K562 (cell line): ENCODE results near the gene MTOR. TPM values are rescaled to one million over a fixed set of nuclear protein-coding genes. Genes with fewer than 3 reads are reported as not detected.

Experiments
- CC2D1A ChIP-seq: fragments of 450-650 bp; IDR thresholded peaks from 2 replicates; pipeline ENCODE4 v1.6.1; 2017; ENCODE audit warnings: mild to moderate bottlenecking
- ELF2 ChIP-seq: fragments of 250-450 bp; sonication (Bioruptor Pico); IDR thresholded peaks from 2 replicates; pipeline ENCODE4 v1.5.0; 2021; ENCODE audit warnings: mild to moderate bottlenecking
- ETS2 ChIP-seq: IDR thresholded peaks from 2 replicates; pipeline ENCODE4 v1.6.1; 2016; ENCODE audit warnings: borderline replicate concordance, missing genetic modification characterization, mild to moderate bottlenecking, moderate library complexity, missing compliant biosample characterization; ENCODE audit not compliant: poor library complexity, severe bottlenecking
- FOXK2 ChIP-seq, 2 experiments: fragments of 450-650 bp; IDR thresholded peaks in 1 of 2; conservative IDR thresholded peaks in 1 of 2; 2 replicates each; pipeline ENCODE4 v1.6.1; 2016; ENCODE audit warnings: low read depth in 2 of 2, mild to moderate bottlenecking in 1 of 2
- HLTF ChIP-seq: fragments of 450-650 bp; IDR thresholded peaks from 2 replicates; pipeline ENCODE4 v1.6.1; 2016
- HMGN3 ChIP-seq: IDR thresholded peaks from 2 replicates; pipeline ENCODE4 v1.6.1; 2011; ENCODE audit warnings: borderline replicate concordance, low read depth, mild to moderate bottlenecking, mixed read lengths, low read length; ENCODE audit not compliant: insufficient read length; ENCODE audit errors: extremely low read depth
- MCM7 ChIP-seq, 2 experiments: fragments of 450-650 bp; IDR thresholded peaks; 2 replicates each; pipeline ENCODE4 v1.6.1; 2016 to 2018
- MYNN ChIP-seq, 2 experiments: sonication (generic); formaldehyde crosslinking in 1 of 2; IDR thresholded peaks; 2 replicates each; pipeline versions ENCODE4 v1.5.0 to v1.6.1; 2016 to 2020; ENCODE audit warnings: antibody characterized with exemption in 1 of 2, missing genetic modification reagents in 1 of 2
- PCBP1 ChIP-seq: fragments of 200-400 bp; formaldehyde crosslinking; IDR thresholded peaks from 2 replicates; pipeline ENCODE4 v1.6.1; 2018; ENCODE audit warnings: mild to moderate bottlenecking, low read depth, low read length; ENCODE audit not compliant: poor library complexity, severe bottlenecking
- RBFOX2 ChIP-seq: fragments of 200-400 bp; formaldehyde crosslinking; IDR thresholded peaks from 2 replicates; pipeline ENCODE4 v1.6.1; 2017; ENCODE audit warnings: low read depth, mild to moderate bottlenecking, low read length, moderate library complexity
- RHOXF2B ChIP-seq: fragments of 250-450 bp; sonication (Bioruptor Pico); conservative IDR thresholded peaks from 2 replicates; pipeline ENCODE4 v1.5.1; 2021
- SMAD3 ChIP-seq: fragments of 450-650 bp; formaldehyde crosslinking; conservative IDR thresholded peaks from 2 replicates; pipeline ENCODE4 v1.4.0; 2020; ENCODE audit warnings: mild to moderate bottlenecking
- SMARCA4 ChIP-seq: fragments of 450-650 bp; IDR thresholded peaks from 2 replicates; pipeline ENCODE4 v1.6.1; 2016
- SP2 ChIP-seq: IDR thresholded peaks from 2 replicates; pipeline ENCODE4 v1.6.1; 2011; ENCODE audit warnings: mild to moderate bottlenecking, low read depth, low read length, moderate library complexity; ENCODE audit not compliant: poor library complexity, severe bottlenecking; ENCODE audit errors: extremely low read depth
- XRCC5 ChIP-seq: fragments of 200-400 bp; formaldehyde crosslinking; IDR thresholded peaks from 2 replicates; pipeline ENCODE4 v1.6.1; 2017; ENCODE audit warnings: low read depth, mild to moderate bottlenecking, low read length
- ZC3H11A ChIP-seq: IDR thresholded peaks from 2 replicates; pipeline ENCODE4 v1.6.1; 2012; ENCODE audit warnings: low read depth, low read length, improper control_type of control experiment
- ZNF584 ChIP-seq: fragments of 200-800 bp; sonication (Bioruptor generic); IDR thresholded peaks from 2 replicates; pipeline ENCODE4 v1.6.1; 2016; ENCODE audit warnings: low read depth, mild to moderate bottlenecking, missing genetic modification characterization, missing compliant biosample characterization
- polyA plus RNA-seq, 8 experiments: library from polyadenylated mRNA; depleted of rRNA in 4 of 8; stranded (reverse) in 5 of 8; unstranded in 3 of 8; fragments of >200 nt; fragmentation: Nextera tagmentation in 2 of 8; fragmentation: Illumina TruSeq in 1 of 8; extraction: Ambion mirVana in 2 of 8; extraction: Trizol in 1 of 8; gene quantifications; 2 replicates each; pipeline versions ENCODE4 v1.2.1 to v1.2.3, GENCODE V29; 2011 to 2014; ENCODE audit warnings: inconsistent platforms in 1 of 8, missing spikeins in 1 of 8
- total RNA-seq, 7 experiments: library from RNA; depleted of rRNA in 6 of 7; stranded (reverse); fragments of >200 nt in 6 of 7; fragmentation: Illumina TruSeq in 2 of 7; extraction: Trizol in 2 of 7; gene quantifications; 2 replicates each; pipeline versions ENCODE4 v1.2.1 to v1.2.3, GENCODE V29; 2011 to 2021; ENCODE audit warnings: low replicate concordance in 1 of 7
- TF ChIP-seq, protein P1 (sequence below): sonication (generic); formaldehyde crosslinking; IDR thresholded peaks from 2 replicates; pipeline ENCODE4 v1.9.0; 2022; ENCODE audit warnings: mild to moderate bottlenecking, missing genetic modification reagents
- TF ChIP-seq, protein P2 (sequence below): fragments of 250-450 bp; sonication (Bioruptor Pico); IDR thresholded peaks from 2 replicates; pipeline ENCODE4 v1.5.0; 2021; ENCODE audit warnings: mild to moderate bottlenecking, borderline replicate concordance
- TF ChIP-seq, protein P3 (sequence below): fragments of 250-450 bp; sonication (Bioruptor Pico); IDR thresholded peaks from 2 replicates; pipeline ENCODE4 v1.5.0; 2021; ENCODE audit warnings: mild to moderate bottlenecking, moderate library complexity

The MTOR gene
- total and polyA plus RNA-seq, 9 of the 15 experiments (the other 6 are each of a cell fraction or from before 2014, with no cell fraction given) = 11.4 to 71.4 (median 52.2) TPM

DNA sequence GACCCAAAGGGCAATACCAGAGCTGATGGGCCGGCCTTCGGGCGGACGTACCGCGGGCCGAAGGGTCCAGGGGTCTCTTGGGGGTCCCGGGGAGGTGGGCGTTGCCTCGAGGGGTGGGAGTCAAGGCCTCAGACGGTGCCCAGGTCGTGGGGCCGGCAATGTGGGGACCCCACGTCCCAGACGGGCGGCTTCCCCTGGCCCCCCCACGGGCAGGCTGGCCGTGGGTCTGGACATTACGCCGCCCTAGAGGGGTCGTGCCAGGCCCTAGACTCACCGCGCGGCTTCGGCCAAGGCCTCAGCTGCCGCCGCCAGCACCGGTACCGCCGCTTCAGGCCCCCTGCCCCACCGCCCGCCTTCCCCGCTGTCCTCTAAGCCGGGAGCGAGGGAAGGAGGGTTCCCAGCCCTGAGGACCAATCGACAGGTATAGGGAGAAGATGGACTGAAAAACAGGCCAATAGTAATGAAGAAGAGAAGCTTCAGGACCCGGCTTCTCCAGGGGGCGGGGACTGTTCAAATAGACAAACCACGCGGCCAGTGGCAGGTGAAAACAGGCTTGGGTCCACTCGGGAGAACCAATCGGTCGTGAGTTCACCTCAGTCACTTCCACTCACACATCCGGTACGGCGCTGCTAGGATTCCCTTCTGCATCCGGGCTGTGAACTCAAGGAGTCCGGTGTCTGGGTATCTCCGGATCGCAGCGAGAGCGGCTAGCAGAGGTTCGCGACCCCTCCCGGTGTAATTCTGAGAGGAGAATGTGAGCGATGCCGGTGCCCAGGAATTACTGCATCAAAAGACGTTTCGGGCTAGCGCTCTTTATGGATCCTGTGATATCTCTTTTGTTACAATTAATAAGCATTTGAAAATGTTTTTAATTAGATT, at the start of gene MTOR (continued):
- no peak for TF ChIP-seq HMGN3
- TF ChIP-seq MCM7 (IDR thresholded peaks at IDR 0.05) = no peak
- no peak for TF ChIP-seq SMARCA4
- TF ChIP-seq MYNN (IDR thresholded peaks at IDR 0.05) = 0 out of 2 replicates have a peak, but pooled peaks have one; percentile 16
- TF ChIP-seq MYNN (CRISPR knock-in tag; IDR thresholded peaks at IDR 0.05) = no peak
- TF ChIP-seq XRCC5 = peak; percentile 75
- TF ChIP-seq ETS2 (tag) = no peak
- TF ChIP-seq, protein P1, sequence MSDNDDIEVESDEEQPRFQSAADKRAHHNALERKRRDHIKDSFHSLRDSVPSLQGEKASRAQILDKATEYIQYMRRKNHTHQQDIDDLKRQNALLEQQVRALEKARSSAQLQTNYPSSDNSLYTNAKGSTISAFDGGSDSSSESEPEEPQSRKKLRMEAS (CRISPR knock-in tag) = peak; percentile 87
- peak; percentile 91 to 92 for TF ChIP-seq FOXK2 (conservative IDR thresholded peaks at IDR 0.05 in 1 of 2, IDR thresholded peaks at IDR 0.05 in 1 of 2; ENCODE audit: low read depth in 2 of 2)
- TF ChIP-seq, protein P2, sequence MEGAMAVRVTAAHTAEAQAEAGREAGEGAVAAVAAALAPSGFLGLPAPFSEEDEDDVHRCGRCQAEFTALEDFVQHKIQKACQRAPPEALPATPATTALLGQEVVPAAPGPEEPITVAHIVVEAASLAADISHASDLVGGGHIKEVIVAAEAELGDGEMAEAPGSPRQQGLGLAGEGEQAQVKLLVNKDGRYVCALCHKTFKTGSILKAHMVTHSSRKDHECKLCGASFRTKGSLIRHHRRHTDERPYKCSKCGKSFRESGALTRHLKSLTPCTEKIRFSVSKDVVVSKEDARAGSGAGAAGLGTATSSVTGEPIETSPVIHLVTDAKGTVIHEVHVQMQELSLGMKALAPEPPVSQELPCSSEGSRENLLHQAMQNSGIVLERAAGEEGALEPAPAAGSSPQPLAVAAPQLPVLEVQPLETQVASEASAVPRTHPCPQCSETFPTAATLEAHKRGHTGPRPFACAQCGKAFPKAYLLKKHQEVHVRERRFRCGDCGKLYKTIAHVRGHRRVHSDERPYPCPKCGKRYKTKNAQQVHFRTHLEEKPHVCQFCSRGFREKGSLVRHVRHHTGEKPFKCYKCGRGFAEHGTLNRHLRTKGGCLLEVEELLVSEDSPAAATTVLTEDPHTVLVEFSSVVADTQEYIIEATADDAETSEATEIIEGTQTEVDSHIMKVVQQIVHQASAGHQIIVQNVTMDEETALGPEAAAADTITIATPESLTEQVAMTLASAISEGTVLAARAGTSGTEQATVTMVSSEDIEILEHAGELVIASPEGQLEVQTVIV = no peak
- peak; percentile 52 for TF ChIP-seq PCBP1
- TF ChIP-seq RHOXF2B = no peak
- TF ChIP-seq CC2D1A = peak; percentile 14; the same call in 1 of the 2 replicates
- TF ChIP-seq SMAD3 (CRISPR knock-in tag) = peak; percentile 36; the same call in 1 of the 2 replicates
- TF ChIP-seq SP2 = peak; percentile 92
- TF ChIP-seq RBFOX2 = peak; percentile 90
- TF ChIP-seq HLTF = no peak
- TF ChIP-seq ELF2 (CRISPR knock-in tag) = no peak
- TF ChIP-seq, protein P3, sequence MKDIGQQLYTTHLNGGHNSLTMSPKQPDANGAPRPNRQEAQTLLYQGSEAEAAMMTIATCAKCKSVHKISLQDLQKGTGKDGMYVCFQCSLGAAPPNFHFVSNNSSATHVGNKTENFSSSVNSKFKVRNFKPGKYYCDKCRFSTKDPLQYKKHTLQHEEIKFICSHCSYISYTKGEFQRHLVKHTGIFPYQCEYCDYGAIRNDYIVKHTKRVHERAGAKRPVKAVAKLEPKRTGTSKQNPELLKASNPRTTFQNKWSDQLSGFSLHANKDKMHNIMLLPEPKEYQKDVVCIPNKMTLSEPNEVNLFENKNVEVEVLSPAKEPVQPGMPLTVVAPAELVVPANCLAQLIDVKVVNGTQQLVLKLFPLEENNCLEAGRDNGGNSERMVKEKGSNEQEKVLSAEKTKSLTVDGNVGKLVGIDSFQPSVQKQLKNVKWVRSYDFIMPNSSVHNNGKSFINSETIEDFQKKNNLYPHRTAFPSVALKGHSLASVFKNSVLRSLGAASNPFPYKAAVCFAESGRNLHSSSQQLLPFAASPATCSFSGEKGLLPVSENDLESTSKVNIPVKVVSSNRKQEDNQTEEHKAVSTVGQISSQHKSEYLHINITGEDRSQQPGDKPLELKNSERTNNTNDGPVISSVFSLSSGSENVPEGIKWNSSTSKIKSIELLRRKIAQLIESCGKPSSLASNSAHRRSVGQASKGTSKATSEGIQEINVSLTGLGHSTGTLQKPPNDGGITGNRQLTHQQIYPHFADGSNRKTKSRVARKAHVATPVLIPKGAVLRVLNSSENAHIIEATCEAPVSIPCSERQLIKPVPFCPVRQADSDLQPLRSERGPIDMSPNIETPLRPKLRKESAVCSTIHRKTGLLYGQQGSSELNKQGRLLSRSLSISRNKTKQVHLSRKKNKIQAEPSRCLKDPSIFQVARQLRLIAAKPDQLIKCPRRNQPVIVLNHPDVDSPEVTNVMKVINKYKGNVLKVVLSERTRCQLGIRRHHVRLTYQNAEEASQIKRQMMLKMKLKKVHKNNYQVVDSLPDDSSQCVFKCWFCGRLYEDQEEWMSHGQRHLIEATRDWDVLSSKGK (CRISPR knock-in tag) = no peak
- TF ChIP-seq ZC3H11A = peak; percentile 71; the same call in 1 of the 2 replicates
- TF ChIP-seq ZNF584 (CRISPR knock-in tag) = no peak
